Mucosa of rectum (tissue), 2 donors: Measurements from ENCODE around the gene ADCYAP1R1.

Experiments used
- H3K27ac ChIP-seq, 2 donors: one replicate each; pipeline ENCODE4 v1.7.0; 2013; ENCODE audit warnings: inconsistent platforms in 2 of 2, low read depth in 2 of 2, low read length in 2 of 2
- H3K27me3 ChIP-seq, 2 donors: one replicate each; pipeline ENCODE4 v1.7.0; 2013; ENCODE audit warnings: low read length in 2 of 2; ENCODE audit not compliant: control insufficient read depth in 2 of 2, insufficient read depth in 2 of 2
- H3K36me3 ChIP-seq, 2 donors: one replicate each; pipeline ENCODE4 v1.7.0; 2013; ENCODE audit warnings: low read length in 2 of 2; ENCODE audit not compliant: control insufficient read depth in 2 of 2, insufficient read depth in 2 of 2
- H3K4me1 ChIP-seq, 2 donors: one replicate each; pipeline ENCODE4 v1.7.0; 2013; ENCODE audit warnings: low read length in 2 of 2, mild to moderate bottlenecking in 1 of 2; ENCODE audit not compliant: control insufficient read depth in 2 of 2, insufficient read depth in 2 of 2
- H3K4me3 ChIP-seq, 2 donors: one replicate each; pipeline ENCODE4 v1.7.0; 2013; ENCODE audit warnings: low read length in 2 of 2
- H3K9ac ChIP-seq, 2 donors: one replicate each; pipeline ENCODE4 v1.7.0; 2013; ENCODE audit warnings: low read length in 2 of 2, low read depth in 1 of 2, mild to moderate bottlenecking in 1 of 2
- H3K9me3 ChIP-seq, 2 donors: one replicate each; pipeline ENCODE4 v1.7.0; 2013; ENCODE audit warnings: low read length in 2 of 2; ENCODE audit not compliant: control insufficient read depth in 2 of 2
- donor health status: healthy.
- donor health status: Normal muscosa, but diverticular disease.

ADCYAP1R1 gene

DNA sequence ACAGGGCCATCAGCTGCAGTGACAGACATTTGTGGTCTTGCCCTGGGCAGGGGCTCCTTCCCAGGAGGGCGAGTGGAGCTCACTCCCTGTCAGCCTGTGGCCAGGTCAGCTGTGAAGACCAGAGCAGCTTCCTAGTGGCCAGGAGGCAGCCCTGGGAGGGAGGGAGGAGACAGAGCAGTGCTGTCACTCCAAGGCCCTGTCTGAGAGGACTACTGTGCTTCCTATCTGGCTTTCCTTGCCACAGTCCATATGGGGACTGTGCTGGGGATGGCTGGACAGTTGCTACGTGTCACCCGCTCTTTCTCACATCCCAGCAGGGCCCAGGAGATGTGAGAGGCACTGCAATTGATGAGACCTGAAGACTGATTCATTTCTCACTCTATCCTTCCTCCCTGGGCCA is 15.2 kb upstream of the ADCYAP1R1 start:
- Histone ChIP-seq H3K36me3 (no peaks in the 10 kb centered on the region), H3K4me1 (no peaks in the 10 kb centered on the region), H3K27me3 (peaks cover 2 to 3% of the 10 kb centered on the region in 2 donors), H3K9me3 (no peaks in the 10 kb centered on the region), H3K9ac (no peak overlapping the region), H3K27ac (no peak overlapping the region), H3K4me3 (no peak overlapping the region)

- Histone ChIP-seq H3K4me1 (no peaks in the 10 kb centered on the region), H3K4me3 (no peak overlapping the region), H3K27me3 (peaks cover 2 to 4% of the 10 kb centered on the region in 2 donors), H3K9ac (no peak overlapping the region), H3K9me3 (no peaks in the 10 kb centered on the region), H3K36me3 (no peaks in the 10 kb centered on the region), H3K27ac (no peak overlapping the region)
Observed at GRCh38 chr7:31043051-31043471, 9.0 kb upstream of the ADCYAP1R1 start.

DNA sequence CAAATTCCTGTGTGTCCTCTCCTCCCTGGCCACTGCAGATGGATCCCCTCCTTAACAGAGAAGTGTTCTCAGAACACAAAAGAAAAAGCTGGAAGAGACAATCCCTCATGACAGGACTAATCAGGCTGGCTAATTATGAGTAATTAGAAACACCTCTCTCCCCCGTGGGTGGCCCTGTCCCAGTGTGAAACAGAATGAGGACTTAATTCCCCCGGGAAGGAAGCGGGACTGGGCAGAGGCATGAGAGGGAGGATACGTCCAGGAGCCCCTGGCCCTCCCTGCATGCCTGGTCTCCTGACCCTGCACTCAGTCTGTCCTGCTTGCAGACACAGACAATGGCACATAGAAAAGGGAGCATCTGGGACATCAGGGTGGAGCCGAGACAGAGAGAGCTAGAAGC is 7.6 kb upstream of the ADCYAP1R1 start:
- H3K27me3 ChIP-seq, result peaks cover 2 to 4% of the 10 kb centered on the region in 2 donors
- H3K27ac ChIP-seq, result no peak overlapping the region
- H3K9ac ChIP-seq, result no peak overlapping the region
- no peaks in the 10 kb centered on the region for H3K4me1 ChIP-seq
- H3K36me3 ChIP-seq, result no peaks in the 10 kb centered on the region
- no peak overlapping the region for H3K4me3 ChIP-seq
- H3K9me3 ChIP-seq, result no peaks in the 10 kb centered on the region

DNA sequence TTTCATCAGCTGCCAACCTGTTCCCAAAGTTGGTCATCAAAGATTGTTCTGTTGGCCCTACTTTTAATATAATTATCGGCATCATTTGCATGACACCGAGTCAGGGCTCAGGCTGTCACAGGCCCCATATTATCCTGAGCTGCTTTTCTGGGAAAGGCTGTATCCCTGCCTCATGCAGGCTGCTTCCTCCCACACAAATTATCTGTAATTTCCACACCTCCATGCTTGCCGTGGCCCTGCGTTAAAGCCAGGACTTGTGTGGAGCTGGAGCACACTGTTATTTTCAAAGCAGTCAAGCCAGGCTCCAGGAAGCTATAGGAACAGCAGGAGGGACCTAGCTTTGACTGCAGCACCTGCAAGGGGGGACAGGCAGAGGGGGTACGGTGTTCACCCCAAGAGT is 5.4 kb upstream of the ADCYAP1R1 start:
- H3K9ac ChIP-seq, result no peak overlapping the region
- H3K9me3 ChIP-seq, result no peaks in the 10 kb centered on the region
- H3K4me3 ChIP-seq, result no peak overlapping the region
- peaks cover 8 to 14% of the 10 kb centered on the region in 2 donors for H3K27me3 ChIP-seq
- H3K36me3 ChIP-seq, result no peaks in the 10 kb centered on the region
- no peaks in the 10 kb centered on the region for H3K4me1 ChIP-seq
- H3K27ac ChIP-seq, result no peak overlapping the region

GRCh38 chr7:31047313-31048146 is 4.6 kb upstream of the ADCYAP1R1 start:
- H3K27me3 ChIP-seq, result peaks cover 8 to 11% of the 10 kb centered on the region in 2 donors
- no peaks in the 10 kb centered on the region for H3K9me3 ChIP-seq
- H3K27ac ChIP-seq, result no peak overlapping the region
- H3K36me3 ChIP-seq, result no peaks in the 10 kb centered on the region
- H3K9ac ChIP-seq, result no peak overlapping the region
- no peak overlapping the region for H3K4me3 ChIP-seq
- H3K4me1 ChIP-seq, result no peaks in the 10 kb centered on the region

DNA sequence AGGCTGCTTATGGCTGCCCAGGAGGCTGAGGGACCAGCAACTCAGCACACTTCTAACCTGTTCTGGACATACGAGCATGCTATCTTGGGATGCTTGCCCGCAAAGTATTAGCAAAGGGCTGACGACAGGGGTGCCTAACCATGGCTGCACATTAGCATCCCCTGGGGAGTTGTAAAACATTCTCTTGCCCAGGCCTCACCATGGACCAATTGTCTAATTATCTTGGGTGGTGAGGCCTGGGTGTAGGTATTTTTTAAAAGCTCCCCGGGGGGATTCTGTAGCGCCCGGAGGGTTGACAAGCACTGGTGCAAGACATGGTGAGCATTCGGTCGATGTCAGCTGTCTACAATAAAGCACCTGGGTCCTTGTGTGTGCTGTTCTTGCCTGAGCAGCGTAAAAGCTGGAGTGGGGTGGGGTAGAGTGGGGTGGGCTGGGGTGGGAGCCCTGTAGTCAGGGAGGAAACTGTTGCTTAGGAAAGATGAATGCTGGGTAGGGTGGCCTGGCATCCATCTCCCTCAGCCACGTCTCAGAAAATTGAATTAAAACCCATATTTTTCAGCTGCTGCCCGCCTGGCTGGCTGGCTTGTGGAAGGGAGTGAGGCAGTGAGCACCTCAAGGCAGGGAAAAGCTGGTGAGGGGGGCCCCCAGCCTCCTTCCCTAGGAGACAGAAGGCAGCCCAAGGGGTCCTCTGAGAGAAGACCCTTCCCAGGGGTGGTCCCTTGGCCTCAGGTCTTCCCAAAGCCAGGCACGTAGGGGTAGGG is 2.9 kb upstream of the ADCYAP1R1 start:
- H3K27ac ChIP-seq, result no peak overlapping the region
- H3K9me3 ChIP-seq, result no peaks in the 10 kb centered on the region
- H3K27me3 ChIP-seq, result peaks cover 10 to 17% of the 10 kb centered on the region in 2 donors
- no peaks in the 10 kb centered on the region for H3K36me3 ChIP-seq
- H3K4me1 ChIP-seq, result no peaks in the 10 kb centered on the region
- no peak overlapping the region for H3K4me3 ChIP-seq
- no peak overlapping the region for H3K9ac ChIP-seq

DNA sequence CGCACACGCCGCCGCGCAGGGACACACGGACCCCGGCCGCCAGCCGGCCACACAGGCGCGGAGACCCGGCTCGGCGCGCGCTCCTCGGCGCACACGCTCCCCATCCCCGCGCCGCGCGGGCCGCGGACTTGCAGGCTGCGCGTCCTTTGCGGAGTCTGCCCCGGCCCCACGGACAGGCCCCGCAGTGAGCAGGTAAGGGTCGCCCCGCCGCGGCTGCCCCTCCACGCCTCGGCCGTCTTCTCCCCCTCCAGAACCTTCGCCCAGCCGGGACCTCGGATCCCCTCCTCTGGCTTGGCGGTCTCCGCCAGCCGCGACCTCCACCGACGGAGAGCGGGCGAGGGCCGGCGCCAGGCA is 356 bp downstream of the ADCYAP1R1 start:
- H3K9ac ChIP-seq, result no peak overlapping the region
- H3K4me3 ChIP-seq, result no peak overlapping the region
- peaks cover 14 to 24% of the 10 kb centered on the region in 2 donors for H3K27me3 ChIP-seq
- no peaks in the 10 kb centered on the region for H3K4me1 ChIP-seq
- no peak overlapping the region for H3K27ac ChIP-seq
- H3K9me3 ChIP-seq, result no peaks in the 10 kb centered on the region
- no peaks in the 10 kb centered on the region for H3K36me3 ChIP-seq

- no peak overlapping the region for H3K4me3 ChIP-seq
- H3K36me3 ChIP-seq, result no peaks in the 10 kb centered on the region
- H3K27me3 ChIP-seq, result peaks cover 14 to 24% of the 10 kb centered on the region in 2 donors
- H3K9me3 ChIP-seq, result no peaks in the 10 kb centered on the region
- no peak overlapping the region for H3K27ac ChIP-seq
- H3K4me1 ChIP-seq, result no peaks in the 10 kb centered on the region
- H3K9ac ChIP-seq, result no peak overlapping the region
Observed at GRCh38 chr7:31052841-31053601, 913 bp downstream of the ADCYAP1R1 start.

GRCh38 chr7:31053986-31054385 is 1.9 kb downstream of the ADCYAP1R1 start:
- Histone ChIP-seq H3K9ac (no peak overlapping the region), H3K4me3 (no peak overlapping the region), H3K27me3 (peaks cover 14 to 24% of the 10 kb centered on the region in 2 donors), H3K4me1 (no peaks in the 10 kb centered on the region), H3K36me3 (no peaks in the 10 kb centered on the region), H3K27ac (no peak overlapping the region), H3K9me3 (no peaks in the 10 kb centered on the region)
